Smooth muscle cell of bladder (primary cell): ENCODE results near the gene TVP23C. TPM values are rescaled to one million over a fixed set of nuclear protein-coding genes. Genes with fewer than 3 reads are reported as not detected.

Source experiments
- total RNA-seq: library from RNA; depleted of rRNA; stranded (reverse); fragments of >200 nt; gene quantifications from 2 replicates; pipeline ENCODE4 v1.2.3, GENCODE V29; 2014

TVP23C gene
- total RNA-seq = 28.4 and 32.9 TPM in 2 replicates

GRCh38 chr17:15563375-15563857 lies at the start of gene TVP23C:
Gene TVP23C, minus strand, starts transcription at chr17:15563483. Its CDS starts 35 bp downstream, at chr17:15563448.

GRCh38 chr17:15467592-15467991 lies 95.7 kb downstream of the TVP23C start, which contains the start of gene CDRT4:
Gene CDRT4, minus strand, starts transcription at chr17:15467621. Its CDS starts 27,383 bp downstream, at chr17:15440238.

Other genes with a start within 250 kb of the TVP23C start
- gene TEKT3, start 221.9 kb downstream of the TVP23C start, total RNA-seq = 0.14 and 0.37 TPM in 2 replicates
- 1.8 and 2.1 TPM in 2 replicates for gene CDRT4, start 95.9 kb downstream of the TVP23C start, total RNA-seq
- 0.18 and 0.57 TPM in 2 replicates for gene FBXW10B, start 56.2 kb upstream of the TVP23C start, total RNA-seq
- 39.4 and 40.9 TPM in 2 replicates for gene TRIM16, start 120.8 kb upstream of the TVP23C start, total RNA-seq
- 40.8 and 45.7 TPM in 2 replicates for gene ZNF286A, start 136.3 kb upstream of the TVP23C start, total RNA-seq
- gene TBC1D26, start 168.8 kb upstream of the TVP23C start, total RNA-seq = under 0.01 and 0.37 TPM in 2 replicates